Measurements from ENCODE around the gene TMCC2. TPM values are rescaled to one million over a fixed set of nuclear protein-coding genes. Genes with fewer than 3 reads are reported as not detected.

The TMCC2 gene
- total RNA-seq, 1 experiment from 2014 or later = 2.7 TPM

GRCh38 chr1:205272536-205272935, 44.8 kb downstream of the TMCC2 start:
- peaks cover 17 to 40% of the 10 kb centered on the region in 2 experiments for H3K4me1 ChIP-seq (ENCODE audit: control insufficient read depth in 1 of 2, insufficient read depth in 2 of 2, low read length in 2 of 2)
- H3K79me2 ChIP-seq (ENCODE audit: insufficient read depth, low read length) = no peaks in the 10 kb centered on the region
- H3K4me3 ChIP-seq (replicated peaks in 1 of 2; ENCODE audit: low read depth in 1 of 2, low read length in 2 of 2) = no peak overlapping the region
- ChIA-PET RAD21 (ENCODE audit: low non-redundant PET in 1 of 2, low total read pairs in 2 of 2, uncharacterized antibody in 2 of 2, unreplicated experiment in 2 of 2) (interaction anchor here (1.6 to 3.1 kb wide), 4 partner anchors 43 to 53 kb away, joined by 5 to 24 read pairs (median 14); partner anchors contain the start of gene NUAK2 (in 1 of the 2)), CTCF (interaction anchor here (0.7 to 9.3 kb wide), 11 partner anchors 10 to 466 kb away, joined by 3 to 397 read pairs (median 13); partner anchors contain the start of gene NUAK2), POLR2A (interaction anchor here (1.0 kb wide), 1 partner anchor 47 kb away, joined by 3 read pairs; no protein-coding TSS in a partner anchor)
- no peak overlapping the region for H3K27ac ChIP-seq (ENCODE audit: low read depth, low read length)
- no peaks in the 10 kb centered on the region for H4K20me1 ChIP-seq (ENCODE audit: insufficient read depth)
- DNase-seq (ENCODE audit: low read depth, low spot score) (no peak), ATAC-seq (no peak)
- no peaks in the 10 kb centered on the region for H3K36me3 ChIP-seq (ENCODE audit: control insufficient read depth in 1 of 2, insufficient read depth in 2 of 2, low read length in 2 of 2)
- H2AFZ ChIP-seq (ENCODE audit: low read depth, low read length, poor library complexity, severe bottlenecking) = no peak overlapping the region
- no peaks in the 10 kb centered on the region for H3K9me3 ChIP-seq (ENCODE audit: control insufficient read depth in 1 of 2, insufficient read depth in 1 of 2, low read depth in 1 of 2, low read length in 2 of 2)
- intact Hi-C loops (cut with micrococcal nuclease) = loop anchor here (10.0 kb wide), 2 partner anchors 252 to 362 kb away; partner anchors contain the start of gene ELK4
- TF ChIP-seq YY1 (IDR thresholded peaks at IDR 0.05; ENCODE audit: extremely low read depth, insufficient replicate concordance, low read depth, low read length) (no peak), MAX (IDR thresholded peaks at IDR 0.05) (no peak), FOSL1 (IDR thresholded peaks at IDR 0.05; ENCODE audit: low read depth) (no peak), CTCF (IDR thresholded peaks at IDR 0.05 in 2 of 3, conservative IDR thresholded peaks at IDR 0.05 in 1 of 3; ENCODE audit: borderline replicate concordance in 1 of 3, insufficient read depth in 1 of 3, low read depth in 2 of 3, low read length in 2 of 3) (no peak), EZH2 (IDR thresholded peaks at IDR 0.05) (no peak), TCF7L2 (IDR thresholded peaks at IDR 0.05; ENCODE audit: borderline replicate concordance, extremely low read depth, insufficient read depth, insufficient read length) (no peak), POLR2AphosphoS5 (IDR thresholded peaks at IDR 0.05; ENCODE audit: low read depth, low read length) (no peak), SP1 (IDR thresholded peaks at IDR 0.05; ENCODE audit: low read depth) (no peak), CBX3 (IDR thresholded peaks at IDR 0.05; ENCODE audit: low read depth) (no peak), JUND (IDR thresholded peaks at IDR 0.05) (no peak), EGR1 (IDR thresholded peaks at IDR 0.05; ENCODE audit: low read depth) (no peak), SRF (IDR thresholded peaks at IDR 0.05; ENCODE audit: low read depth) (no peak), ZBTB33 (IDR thresholded peaks at IDR 0.05; ENCODE audit: extremely low read depth, insufficient replicate concordance, low read length) (no peak), REST (IDR thresholded peaks at IDR 0.05; ENCODE audit: low read depth) (no peak)
- H3K27me3 ChIP-seq (ENCODE audit: insufficient read depth, low read length) = no peaks in the 10 kb centered on the region
- no TSS peak for BruUV-seq (replicated peaks)
- no peak overlapping the region for H3K4me2 ChIP-seq (ENCODE audit: low read length)
- H3K9ac ChIP-seq (ENCODE audit: low read length) = no peak overlapping the region
- no peaks in the 10 kb centered on the region for H3K9me2 ChIP-seq (ENCODE audit: insufficient read depth)
